IPS-20b (cell line): ENCODE results near the gene AP3B1.
A peak's percentile ranks its signal among the peaks of the same experiment; 100 is the strongest.
"Not testable (repeated sequence)": the region's sequence is repeated elsewhere in the genome, so short reads cannot be mapped to it uniquely, and the experiment has no call there.

ENCODE experiments used
- H3K27ac ChIP-seq: one replicate; pipeline ENCODE4 v1.5.1; 2013; ENCODE audit warnings: low read length
- H3K27me3 ChIP-seq: 2 replicates; pipeline ENCODE4 v1.6.1; 2013; ENCODE audit warnings: mild to moderate bottlenecking, low read length, inconsistent platforms; ENCODE audit not compliant: insufficient read depth
- H3K36me3 ChIP-seq: 2 replicates; pipeline ENCODE4 v1.6.1; 2013; ENCODE audit warnings: low read depth, mild to moderate bottlenecking, inconsistent platforms, low read length, moderate library complexity; ENCODE audit not compliant: insufficient read depth
- H3K4me1 ChIP-seq: 2 replicates; pipeline ENCODE4 v1.6.1; 2013; ENCODE audit warnings: mild to moderate bottlenecking, control low read depth, inconsistent platforms, low read length, moderate library complexity; ENCODE audit not compliant: insufficient read depth
- H3K4me3 ChIP-seq: 2 replicates; pipeline ENCODE4 v1.5.1; 2013; ENCODE audit warnings: mild to moderate bottlenecking, low read length, inconsistent platforms
- H3K9ac ChIP-seq: 2 replicates; pipeline ENCODE4 v1.6.1; 2013; ENCODE audit warnings: low read depth, mild to moderate bottlenecking, inconsistent platforms, low read length, moderate library complexity
- H3K9me3 ChIP-seq: 2 replicates; pipeline ENCODE4 v1.6.1; 2013; ENCODE audit warnings: mild to moderate bottlenecking, low read depth, low read length, inconsistent platforms; ENCODE audit not compliant: insufficient read depth

Gene AP3B1

GRCh38 chr5:78063495-78063894 lies 231.0 kb downstream of the AP3B1 start:
- H3K4me3 ChIP-seq, result no peak overlapping the region
- H3K36me3 ChIP-seq, result no peaks in the 10 kb centered on the region
- no peak overlapping the region for H3K9ac ChIP-seq
- H3K27ac ChIP-seq, result no peak overlapping the region
- H3K4me1 ChIP-seq, result no peaks in the 10 kb centered on the region
- H3K9me3 ChIP-seq, result peaks cover 4% of the 10 kb centered on the region; the same call in 1 of the 2 replicates
- H3K27me3 ChIP-seq, result no peaks in the 10 kb centered on the region

GRCh38 chr5:78062645-78063044 lies 231.9 kb downstream of the AP3B1 start:
- H3K4me1 ChIP-seq, result no peaks in the 10 kb centered on the region
- H3K9me3 ChIP-seq, result peaks cover 4% of the 10 kb centered on the region; the same call in 1 of the 2 replicates
- no peak overlapping the region for H3K27ac ChIP-seq
- H3K9ac ChIP-seq, result no peak overlapping the region
- H3K36me3 ChIP-seq, result no peaks in the 10 kb centered on the region
- H3K4me3 ChIP-seq, result no peak overlapping the region
- no peaks in the 10 kb centered on the region for H3K27me3 ChIP-seq

- H3K27me3 ChIP-seq, result no peaks in the 10 kb centered on the region
- no peak overlapping the region for H3K27ac ChIP-seq
- no peaks in the 10 kb centered on the region for H3K9me3 ChIP-seq
- no peak overlapping the region for H3K9ac ChIP-seq
- no peaks in the 10 kb centered on the region for H3K4me1 ChIP-seq
- no peaks in the 10 kb centered on the region for H3K36me3 ChIP-seq
- H3K4me3 ChIP-seq, result no peak overlapping the region
Measured at GRCh38 chr5:78060421-78060820, 234.1 kb downstream of the AP3B1 start.

GRCh38 chr5:78058625-78059024 lies 235.9 kb downstream of the AP3B1 start:
- no peaks in the 10 kb centered on the region for H3K36me3 ChIP-seq
- no peaks in the 10 kb centered on the region for H3K9me3 ChIP-seq
- no peak overlapping the region for H3K27ac ChIP-seq
- H3K4me3 ChIP-seq, result no peak overlapping the region
- H3K27me3 ChIP-seq, result no peaks in the 10 kb centered on the region
- H3K9ac ChIP-seq, result no peak overlapping the region
- H3K4me1 ChIP-seq, result no peaks in the 10 kb centered on the region

GRCh38 chr5:78056901-78057514 lies 237.5 kb downstream of the AP3B1 start:
- no peak overlapping the region for H3K9ac ChIP-seq
- H3K36me3 ChIP-seq, result no peaks in the 10 kb centered on the region
- no peaks in the 10 kb centered on the region for H3K27me3 ChIP-seq
- H3K4me3 ChIP-seq, result no peak overlapping the region
- H3K4me1 ChIP-seq, result no peaks in the 10 kb centered on the region
- no peak overlapping the region for H3K27ac ChIP-seq
- no peaks in the 10 kb centered on the region for H3K9me3 ChIP-seq

GRCh38 chr5:78056053-78056452 lies 238.4 kb downstream of the AP3B1 start:
- H3K36me3 ChIP-seq, result no peaks in the 10 kb centered on the region
- H3K9ac ChIP-seq, result no peak overlapping the region
- H3K4me3 ChIP-seq, result no peak overlapping the region
- H3K27me3 ChIP-seq, result no peaks in the 10 kb centered on the region
- no peaks in the 10 kb centered on the region for H3K4me1 ChIP-seq
- no peak overlapping the region for H3K27ac ChIP-seq
- H3K9me3 ChIP-seq, result no peaks in the 10 kb centered on the region

GRCh38 chr5:78050888-78051287 lies 243.6 kb downstream of the AP3B1 start:
- no peak overlapping the region for H3K4me3 ChIP-seq
- H3K9me3 ChIP-seq, result no peaks in the 10 kb centered on the region
- H3K36me3 ChIP-seq, result no peaks in the 10 kb centered on the region
- no peaks in the 10 kb centered on the region for H3K27me3 ChIP-seq
- H3K27ac ChIP-seq, result no peak overlapping the region
- H3K9ac ChIP-seq, result no peak overlapping the region
- H3K4me1 ChIP-seq, result no peaks in the 10 kb centered on the region

- not testable (repeated sequence) for H3K27me3 ChIP-seq
Measured at GRCh38 chr5:78046823-78047222, 247.7 kb downstream of the AP3B1 start.

GRCh38 chr5:78046006-78046405 lies 248.5 kb downstream of the AP3B1 start:
- H3K9me3 ChIP-seq, result no peaks in the 10 kb centered on the region
- H3K27ac ChIP-seq, result no peak overlapping the region
- 0 out of 2 replicates have a peak, but pooled peaks cover 5% of the 10 kb centered on the region for H3K36me3 ChIP-seq
- no peak overlapping the region for H3K9ac ChIP-seq
- H3K27me3 ChIP-seq, result no peaks in the 10 kb centered on the region
- H3K4me1 ChIP-seq, result no peaks in the 10 kb centered on the region
- H3K4me3 ChIP-seq, result no peak overlapping the region; the same call in 1 of the 2 replicates

More at GRCh38 chr5:78046823-78047222, 247.7 kb downstream of the AP3B1 start:
- H3K9ac ChIP-seq, H3K4me3 ChIP-seq, H3K36me3 ChIP-seq, H3K9me3 ChIP-seq, H3K4me1 ChIP-seq, H3K27ac ChIP-seq: not testable (repeated sequence)

- Histone ChIP-seq H3K27me3 (no peaks in the 10 kb centered on the region), H3K9me3 (no peaks in the 10 kb centered on the region), H3K4me1 (no peaks in the 10 kb centered on the region), H3K9ac (no peak overlapping the region), H3K4me3 (no peak overlapping the region), H3K27ac (no peak overlapping the region), H3K36me3 (0 out of 2 replicates have a peak, but pooled peaks cover 10% of the 10 kb centered on the region)
Measured at GRCh38 chr5:78041805-78042204, 252.7 kb downstream of the AP3B1 start.

GRCh38 chr5:78025540-78025939 lies 269.0 kb downstream of the AP3B1 start:
- no peak overlapping the region for H3K27ac ChIP-seq
- H3K9me3 ChIP-seq, result no peaks in the 10 kb centered on the region
- peak overlapping the region; percentile 39; the same call in 1 of the 2 replicates for H3K9ac ChIP-seq
- no peaks in the 10 kb centered on the region for H3K36me3 ChIP-seq
- peaks cover 39% of the 10 kb centered on the region for H3K27me3 ChIP-seq
- H3K4me3 ChIP-seq, result no peak overlapping the region
- H3K4me1 ChIP-seq, result peaks cover 12% of the 10 kb centered on the region; the same call in 1 of the 2 replicates

- Histone ChIP-seq H3K27ac (no peak overlapping the region), H3K36me3 (no peaks in the 10 kb centered on the region; the same call in 1 of the 2 replicates), H3K9me3 (no peaks in the 10 kb centered on the region), H3K4me3 (no peak overlapping the region), H3K9ac (no peak overlapping the region), H3K27me3 (peaks cover 94% of the 10 kb centered on the region), H3K4me1 (peaks cover 10% of the 10 kb centered on the region)
Measured at GRCh38 chr5:78019744-78020143, 274.8 kb downstream of the AP3B1 start.
